Right atrium auricular region (tissue), 2 donors: ENCODE results near the gene DROSHA. TPM values are rescaled to one million over a fixed set of nuclear protein-coding genes. Genes with fewer than 3 reads are reported as not detected.

Experiments
- DNase-seq: peaks from one replicate; pipeline ENCODE4 v3.0.0-alpha.2; 2019; ENCODE audit warnings: low spot score
- H3K27ac ChIP-seq, 2 donors: fragments of 200-600 bp; sonication (generic); 1 replicate in 1 of 2; 2 replicates in 1 of 2; pipeline ENCODE4 v1.5.1; 2016 to 2019
- H3K27me3 ChIP-seq, 2 donors: fragments of 200-600 bp; sonication (generic); one replicate each; pipeline versions ENCODE4 v1.5.1 to v1.6.0; 2017 to 2019
- H3K36me3 ChIP-seq: fragments of 200-600 bp; sonication (generic); one replicate; pipeline ENCODE4 v1.5.1; 2016
- H3K4me1 ChIP-seq, 2 donors: fragments of 200-600 bp; sonication (generic); one replicate each; pipeline versions ENCODE4 v1.5.1 to v1.6.0; 2017 to 2019
- H3K4me3 ChIP-seq, 2 donors: fragments of 200-600 bp; sonication (generic); 1 replicate in 1 of 2; 2 replicates in 1 of 2; pipeline ENCODE4 v1.5.1; 2017 to 2019; ENCODE audit warnings: mild to moderate bottlenecking in 1 of 2, moderate library complexity in 1 of 2
- H3K9me3 ChIP-seq, 2 donors: fragments of 200-600 bp; sonication (generic); one replicate each; pipeline ENCODE4 v1.5.1; 2019
- CTCF ChIP-seq, 2 donors: fragments of 200-600 bp; sonication (generic); IDR thresholded peaks; one replicate each; pipeline ENCODE4 v1.5.1; 2019; ENCODE audit warnings: antibody characterized with exemption in 2 of 2
- total RNA-seq, 2 donors: library from RNA; depleted of rRNA; stranded (reverse); fragments of >200 nt; gene quantifications; one replicate each; pipeline ENCODE4 v1.1.0, GENCODE V29; 2016

The DROSHA gene
- total RNA-seq, 2 donors from 2014 or later: 27.3 to 28.5 TPM

- DNase-seq: no peak
- H3K27ac ChIP-seq: no peak overlapping the region
- no peaks in the 10 kb centered on the region for H3K27me3 ChIP-seq
- no peak for TF ChIP-seq CTCF (IDR thresholded peaks at IDR 0.05)
- no peaks in the 10 kb centered on the region for H3K9me3 ChIP-seq
- no peak overlapping the region for H3K4me3 ChIP-seq
- no peaks in the 10 kb centered on the region for H3K4me1 ChIP-seq
- peaks cover 7% of the 10 kb centered on the region for H3K36me3 ChIP-seq
These were observed 53.9 kb downstream of the DROSHA start for GRCh38 chr5:31477971-31478370.

- Histone ChIP-seq H3K4me3 (no peak overlapping the region), H3K36me3 (peaks cover 5% of the 10 kb centered on the region), H3K9me3 (no peaks in the 10 kb centered on the region), H3K27me3 (no peaks in the 10 kb centered on the region), H3K27ac (no peak overlapping the region), H3K4me1 (no peaks in the 10 kb centered on the region)
- no peak for DNase-seq
- TF ChIP-seq CTCF (IDR thresholded peaks at IDR 0.05): no peak
These were observed 54.4 kb downstream of the DROSHA start for GRCh38 chr5:31477516-31477915.

- Histone ChIP-seq H3K4me3 (no peak overlapping the region), H3K27ac (no peak overlapping the region)
These were observed 55.2 kb downstream of the DROSHA start for GRCh38 chr5:31476738-31477141.

GRCh38 chr5:31471916-31472315 is 60.0 kb downstream of the DROSHA start:
- DNase-seq: no peak
- H3K9me3 ChIP-seq: no peaks in the 10 kb centered on the region
- H3K36me3 ChIP-seq: no peaks in the 10 kb centered on the region
- no peaks in the 10 kb centered on the region for H3K27me3 ChIP-seq
- no peaks in the 10 kb centered on the region for H3K4me1 ChIP-seq
- H3K4me3 ChIP-seq: no peak overlapping the region
- H3K27ac ChIP-seq: no peak overlapping the region
- no peak for TF ChIP-seq CTCF (IDR thresholded peaks at IDR 0.05)

More at GRCh38 chr5:31476738-31477141, 55.2 kb downstream of the DROSHA start:
- Histone ChIP-seq H3K9me3 (no peaks in the 10 kb centered on the region), H3K36me3 (no peaks in the 10 kb centered on the region), H3K27me3 (no peaks in the 10 kb centered on the region), H3K4me1 (no peaks in the 10 kb centered on the region)
- no peak for DNase-seq
- TF ChIP-seq CTCF (IDR thresholded peaks at IDR 0.05): no peak

- Histone ChIP-seq H3K9me3 (no peaks in the 10 kb centered on the region), H3K27me3 (no peaks in the 10 kb centered on the region), H3K4me3 (no peak overlapping the region), H3K36me3 (peaks cover 4% of the 10 kb centered on the region), H3K27ac (no peak overlapping the region), H3K4me1 (no peaks in the 10 kb centered on the region)
- no peak for TF ChIP-seq CTCF (IDR thresholded peaks at IDR 0.05)
- no peak for DNase-seq
These were observed 60.9 kb downstream of the DROSHA start for GRCh38 chr5:31471040-31471439.

- Histone ChIP-seq H3K9me3 (no peaks in the 10 kb centered on the region), H3K4me3 (no peak overlapping the region), H3K36me3 (peaks cover 8% of the 10 kb centered on the region), H3K4me1 (no peaks in the 10 kb centered on the region), H3K27me3 (no peaks in the 10 kb centered on the region), H3K27ac (no peak overlapping the region)
- TF ChIP-seq CTCF (IDR thresholded peaks at IDR 0.05): no peak
- DNase-seq: peak; percentile 75
These were observed 61.3 kb downstream of the DROSHA start for GRCh38 chr5:31470608-31471007.
